HG03139 (cell line): ENCODE measurements around the gene FUT7.
"Not testable (repeated sequence)": the region's sequence is repeated elsewhere in the genome, so short reads cannot be mapped to it uniquely, and the experiment has no call there.

Experiments
- ATAC-seq: cut with Tn5 transposase; IDR thresholded peaks from one replicate; pipeline ENCODE4 v1.9.1; 2021; ENCODE audit not compliant: unreplicated experiment

Gene FUT7

GRCh38 chr9:137034039-137034708 lies 2.3 kb upstream of the FUT7 start:
- no peak for ATAC-seq

GRCh38 chr9:137033481-137033880 lies 1.6 kb upstream of the FUT7 start:
- ATAC-seq, result not testable (repeated sequence)

DNA sequence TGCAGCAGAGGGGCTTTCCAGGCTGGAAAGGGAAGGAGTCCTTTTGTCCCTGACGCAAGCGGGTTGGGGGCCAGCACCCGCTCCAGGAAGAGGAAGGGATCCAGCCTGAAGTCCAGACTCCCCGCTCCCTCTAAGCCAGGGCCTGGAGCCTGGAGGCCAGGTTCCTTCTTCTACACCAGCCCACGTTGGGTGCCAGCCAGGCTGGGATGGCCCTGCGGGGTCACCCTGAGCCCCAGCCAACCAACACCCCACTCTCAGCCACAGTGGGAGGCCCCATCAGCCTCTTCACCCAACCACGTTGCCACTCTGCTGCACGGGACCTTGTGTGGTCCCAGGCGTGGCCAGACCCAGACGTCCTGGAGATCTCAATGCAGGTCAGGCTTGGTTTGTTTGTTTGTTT lies 970 bp upstream of the FUT7 start:
- no peak for ATAC-seq

DNA sequence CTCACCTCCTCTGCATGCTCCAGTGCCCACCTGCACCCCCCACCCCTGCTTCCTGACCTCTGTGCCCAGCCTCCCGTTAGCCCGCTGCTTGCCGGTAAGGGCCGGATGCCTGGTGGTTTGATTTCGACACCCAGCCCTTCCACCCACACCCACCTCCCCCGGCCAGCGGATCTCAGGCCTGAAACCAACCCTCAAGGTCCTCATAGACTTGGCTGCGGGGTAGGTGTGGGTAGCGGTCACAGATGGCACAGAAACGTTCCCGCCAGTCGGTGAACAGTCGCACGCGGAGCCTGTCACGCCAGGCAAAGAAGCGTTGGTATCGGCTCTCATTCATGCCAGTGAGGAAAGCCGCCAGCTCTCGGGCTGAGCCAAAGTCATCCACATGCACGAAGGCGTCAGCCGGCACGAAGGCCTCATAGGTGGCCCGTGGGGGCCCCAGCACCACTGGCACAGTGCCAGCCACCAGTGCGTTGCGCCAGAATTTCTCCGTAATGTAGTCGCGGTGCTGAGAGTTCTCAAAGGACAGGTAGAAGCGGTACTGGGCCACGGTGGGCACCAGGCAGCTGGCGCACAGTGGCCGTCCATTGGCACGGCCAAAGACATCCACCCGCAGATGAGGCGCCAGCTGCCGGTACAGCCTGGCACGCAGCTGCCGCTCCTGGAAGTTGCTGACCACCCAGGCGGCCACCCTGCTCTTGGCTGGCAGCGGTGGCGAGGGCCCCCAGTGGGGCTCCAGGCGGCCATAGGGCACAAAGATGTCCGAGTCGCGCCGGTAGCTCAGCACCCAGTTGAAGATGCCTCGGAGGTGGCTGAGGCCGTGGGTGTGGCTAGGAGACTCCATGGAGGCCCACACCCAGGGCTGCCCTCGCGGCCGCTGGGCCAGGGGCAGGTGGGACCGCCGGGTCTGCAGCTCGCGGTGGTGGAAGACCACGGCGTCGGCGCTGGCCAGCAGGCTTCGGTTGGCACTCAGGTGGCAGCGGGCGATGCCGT lies 1.1 kb downstream of the FUT7 start:
- no peak for ATAC-seq

GRCh38 chr9:137030006-137030405 lies 1.9 kb downstream of the FUT7 start:
- ATAC-seq, result no peak

- no peak for ATAC-seq
Measured at GRCh38 chr9:137029058-137029936, 2.6 kb downstream of the FUT7 start.

GRCh38 chr9:137028263-137029057 lies 3.4 kb downstream of the FUT7 start:
- no peak for ATAC-seq

DNA sequence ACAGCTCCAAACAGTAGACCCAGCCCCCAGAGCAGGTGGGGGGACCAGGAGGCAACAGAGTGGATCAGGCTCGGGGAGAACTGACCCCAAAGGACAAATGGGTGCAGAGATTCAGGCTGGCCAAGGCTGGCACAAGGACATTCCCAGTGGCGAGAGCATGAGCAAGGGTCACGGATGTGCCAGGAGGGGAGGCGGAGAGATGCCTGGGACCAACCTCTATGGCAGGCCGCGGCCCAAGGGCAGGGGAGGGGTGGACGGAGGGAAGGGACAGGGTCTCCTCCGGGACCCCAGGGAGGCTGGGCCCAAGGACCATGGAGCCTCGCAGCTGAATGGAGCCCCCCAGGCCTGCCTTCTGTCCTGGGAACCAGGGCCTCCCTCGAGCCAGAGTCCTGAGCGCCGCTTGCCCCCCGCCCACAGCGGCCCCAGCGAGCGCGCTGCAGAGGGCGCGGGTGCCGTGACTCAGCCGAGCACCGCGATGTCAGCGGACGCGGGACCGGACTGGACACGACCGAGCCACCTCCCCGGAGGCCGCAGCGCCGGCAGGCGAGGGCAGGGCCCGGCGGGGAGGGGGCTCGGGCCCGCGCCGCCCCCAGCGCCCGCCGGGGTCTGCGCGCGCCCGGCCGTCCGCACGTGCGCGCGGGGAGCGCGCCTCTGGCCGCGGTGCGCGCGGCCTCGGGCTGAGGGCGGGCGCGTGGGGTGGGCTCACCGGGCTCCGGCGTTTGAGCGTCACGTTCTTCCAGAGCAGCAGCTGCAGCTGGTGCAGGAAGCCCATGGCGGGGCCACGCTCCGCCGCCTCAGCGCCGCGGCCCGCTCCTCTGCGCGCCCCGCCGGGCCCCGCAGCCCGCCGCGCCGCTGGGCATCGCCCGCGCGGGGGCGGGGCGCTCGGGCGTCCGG lies 4.3 kb downstream of the FUT7 start, which contains the start of gene ABCA2:
Gene ABCA2, minus strand, starts transcription at position 869 of the 894 bp plus-strand sequence. Its CDS starts 97 bp downstream, at position 772.
- ATAC-seq, result no peak

DNA sequence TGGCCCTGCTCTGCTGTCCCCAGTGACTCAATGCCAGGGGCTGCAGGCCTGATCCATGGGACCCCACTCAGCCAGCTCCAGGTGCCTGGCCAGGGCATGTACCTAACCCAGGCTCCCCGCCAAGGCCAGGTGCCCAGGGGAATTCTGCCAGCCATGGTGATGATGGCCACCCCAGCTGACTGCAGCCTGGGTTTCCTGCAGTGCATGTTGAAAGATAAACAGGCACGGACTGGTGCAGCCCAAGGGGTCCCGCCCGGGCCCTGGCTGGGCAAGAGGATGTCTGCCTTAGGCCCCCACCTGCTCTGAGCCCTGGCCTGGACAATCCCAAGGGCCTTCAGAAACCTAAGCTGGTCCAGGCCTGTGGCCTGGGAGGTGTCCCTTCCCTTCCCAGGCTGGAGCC lies 5.1 kb downstream of the FUT7 start:
- no peak for ATAC-seq

GRCh38 chr9:137026384-137026783 lies 5.5 kb downstream of the FUT7 start:
- no peak for ATAC-seq

- ATAC-seq, result no peak
Measured at GRCh38 chr9:137025517-137025966, 6.3 kb downstream of the FUT7 start.

GRCh38 chr9:137023583-137023991 lies 8.3 kb downstream of the FUT7 start:
- ATAC-seq, result no peak

- no peak for ATAC-seq
Measured at GRCh38 chr9:137023157-137023556, 8.7 kb downstream of the FUT7 start.

GRCh38 chr9:137022662-137023008 lies 9.3 kb downstream of the FUT7 start:
- ATAC-seq, result no peak

DNA sequence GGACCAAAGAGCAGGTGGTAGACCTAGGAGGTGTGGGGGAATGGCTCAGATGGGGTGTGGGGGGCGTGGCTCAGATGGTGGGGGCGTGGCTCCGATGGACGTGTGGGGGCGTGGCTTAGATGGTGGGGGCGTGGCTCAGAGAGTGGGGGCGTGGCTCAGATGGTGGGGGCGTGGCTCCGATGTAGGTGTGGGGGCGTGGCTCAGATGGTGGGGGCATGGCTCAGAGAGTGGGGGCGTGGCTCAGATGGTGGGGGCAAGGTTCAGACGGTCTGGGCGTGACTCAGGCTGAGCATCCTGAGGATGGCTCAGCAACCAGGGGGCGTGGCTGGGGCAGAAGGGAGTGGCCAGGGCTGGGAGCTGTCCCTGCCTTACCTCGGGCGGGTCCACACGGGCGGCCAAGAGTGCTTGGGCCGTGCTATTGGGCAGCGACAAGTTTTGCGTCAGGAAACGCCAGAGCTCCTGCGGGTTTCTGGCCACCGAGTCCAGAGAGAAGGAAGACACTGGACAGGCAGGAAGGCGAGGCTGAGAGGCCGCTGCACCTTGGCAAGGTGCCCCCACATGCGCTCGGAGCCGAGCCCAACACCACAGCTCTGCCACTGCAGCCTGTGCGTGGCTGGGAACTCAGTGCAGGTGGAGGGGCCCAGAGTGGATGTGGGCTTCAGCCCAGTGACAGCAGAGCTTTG lies 9.8 kb downstream of the FUT7 start:
- no peak for ATAC-seq

GRCh38 chr9:137021568-137021978 lies 10.3 kb downstream of the FUT7 start:
- ATAC-seq, result no peak

DNA sequence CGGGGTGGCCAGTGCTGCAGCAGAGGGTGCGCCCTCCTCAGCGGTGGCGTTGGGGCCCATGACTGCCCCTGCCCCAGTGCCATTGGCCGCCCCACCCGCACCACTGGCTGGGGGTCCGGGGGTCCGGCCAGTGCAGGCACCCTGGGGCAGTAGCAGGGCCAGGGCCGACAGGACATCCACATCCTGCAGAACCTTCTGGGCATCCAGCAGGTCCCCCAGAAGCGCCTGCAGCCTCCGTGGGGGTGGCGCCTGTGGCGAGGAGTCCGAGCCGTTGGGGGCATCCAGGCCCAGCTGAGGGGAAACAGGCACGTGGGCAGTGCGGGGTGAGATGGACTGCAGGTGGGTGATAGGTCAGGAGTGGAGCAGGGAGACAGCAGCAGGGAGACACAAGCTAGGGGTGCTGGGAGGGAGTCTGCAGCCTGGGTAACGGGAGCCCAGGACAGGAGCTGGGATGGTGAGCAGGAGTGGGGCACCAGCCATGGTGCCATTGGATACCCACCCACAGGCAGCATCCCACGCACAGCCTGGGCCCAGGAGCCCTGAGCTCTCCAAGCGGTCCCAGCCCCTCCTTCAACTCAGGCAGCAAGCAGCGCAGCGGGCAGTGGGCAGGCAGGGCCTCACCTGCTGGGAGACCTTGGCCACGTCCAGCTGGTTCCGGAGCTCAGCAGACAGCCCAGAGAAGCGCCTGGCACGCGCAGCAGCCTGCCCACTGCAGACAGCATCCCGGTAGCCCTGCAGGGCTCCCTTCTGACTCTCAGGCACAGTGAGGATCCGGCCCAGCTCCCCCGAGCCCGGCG lies 10.9 kb downstream of the FUT7 start:
- no peak for ATAC-seq
